ENCODE data around the gene FMO5.

GRCh38 chr1:147185432-147185831 lies 39.7 kb downstream of the FMO5 start:
- TF ChIP-seq CTCF (IDR thresholded peaks at IDR 0.05) (no peak), POLR2A (IDR thresholded peaks at IDR 0.05) (no peak)
